ENCODE measurements around the gene ITGA11. TPM values are rescaled to one million over a fixed set of nuclear protein-coding genes. Genes with fewer than 3 reads are reported as not detected.

Gene ITGA11
- total RNA-seq, 1 experiment from 2014 or later, result not detected

DNA sequence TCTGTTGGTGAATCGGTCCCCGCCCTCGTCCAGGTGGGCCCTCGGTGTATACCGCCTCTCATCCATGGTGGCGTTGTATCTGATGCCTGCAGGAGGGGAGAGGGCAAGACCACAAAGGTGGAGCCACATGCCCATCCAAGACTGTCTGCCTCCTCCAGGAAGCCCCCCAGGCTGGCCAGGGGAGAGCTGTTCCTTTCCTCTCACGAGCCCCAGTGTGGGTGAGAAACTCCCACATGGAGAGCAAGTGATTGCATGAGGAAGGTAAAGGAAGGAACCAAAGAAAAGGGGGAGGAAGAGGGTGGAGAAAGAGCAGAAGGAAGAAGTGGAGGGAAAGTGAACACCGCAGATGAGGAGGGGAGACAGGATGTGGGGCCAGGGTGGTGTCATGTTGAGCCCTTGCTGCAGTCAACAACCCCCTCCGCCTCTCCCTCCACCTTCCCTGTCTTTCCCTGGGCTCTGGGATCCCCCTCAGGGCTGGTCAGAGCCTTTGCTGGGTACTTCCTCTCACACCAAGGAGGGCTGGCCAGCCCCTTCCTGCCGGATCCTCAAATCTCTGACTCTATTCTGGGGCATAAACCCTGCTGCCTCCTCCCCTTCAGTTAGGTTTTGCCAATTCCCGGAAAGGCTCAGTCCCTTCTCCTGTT is 105.1 kb downstream of the ITGA11 start:
- H3F3A ChIP-seq (ENCODE audit: low read length, unreplicated experiment), result no peaks in the 10 kb centered on the region
- H3K79me2 ChIP-seq (ENCODE audit: low read length), result no peaks in the 10 kb centered on the region
- H3K9me3 ChIP-seq (ENCODE audit: low read length), result no peaks in the 10 kb centered on the region
- H3K9ac ChIP-seq (ENCODE audit: low read length), result no peak overlapping the region
- BruUV-seq (replicated peaks), result no TSS peak
- no peak overlapping the region for H3K4me2 ChIP-seq (ENCODE audit: low read length)
- peaks cover 6% of the 10 kb centered on the region; the same call in 1 of the 2 replicates for H3K27me3 ChIP-seq (ENCODE audit: low read length)
- H3K4me3 ChIP-seq (ENCODE audit: low read length), result no peak overlapping the region
- H3K9me2 ChIP-seq (replicated peaks; ENCODE audit: low read length), result no peaks in the 10 kb centered on the region
- no peaks in the 10 kb centered on the region for H3K36me3 ChIP-seq (ENCODE audit: low read depth, low read length)
- no peaks in the 10 kb centered on the region for H3K4me1 ChIP-seq (ENCODE audit: insufficient read depth, low read length)
- no peak overlapping the region for H2AFZ ChIP-seq (ENCODE audit: low read length)
- ATAC-seq (no peak), DNase-seq (no peak)
- no peak for TF ChIP-seq EZH2 (IDR thresholded peaks at IDR 0.05; ENCODE audit: low read length, unreplicated experiment)
- TF ChIP-seq, protein P1, sequence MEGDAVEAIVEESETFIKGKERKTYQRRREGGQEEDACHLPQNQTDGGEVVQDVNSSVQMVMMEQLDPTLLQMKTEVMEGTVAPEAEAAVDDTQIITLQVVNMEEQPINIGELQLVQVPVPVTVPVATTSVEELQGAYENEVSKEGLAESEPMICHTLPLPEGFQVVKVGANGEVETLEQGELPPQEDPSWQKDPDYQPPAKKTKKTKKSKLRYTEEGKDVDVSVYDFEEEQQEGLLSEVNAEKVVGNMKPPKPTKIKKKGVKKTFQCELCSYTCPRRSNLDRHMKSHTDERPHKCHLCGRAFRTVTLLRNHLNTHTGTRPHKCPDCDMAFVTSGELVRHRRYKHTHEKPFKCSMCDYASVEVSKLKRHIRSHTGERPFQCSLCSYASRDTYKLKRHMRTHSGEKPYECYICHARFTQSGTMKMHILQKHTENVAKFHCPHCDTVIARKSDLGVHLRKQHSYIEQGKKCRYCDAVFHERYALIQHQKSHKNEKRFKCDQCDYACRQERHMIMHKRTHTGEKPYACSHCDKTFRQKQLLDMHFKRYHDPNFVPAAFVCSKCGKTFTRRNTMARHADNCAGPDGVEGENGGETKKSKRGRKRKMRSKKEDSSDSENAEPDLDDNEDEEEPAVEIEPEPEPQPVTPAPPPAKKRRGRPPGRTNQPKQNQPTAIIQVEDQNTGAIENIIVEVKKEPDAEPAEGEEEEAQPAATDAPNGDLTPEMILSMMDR (conservative IDR thresholded peaks at IDR 0.05; ENCODE audit: low read depth, low read length), result no peak
- no peak for TF ChIP-seq EZH2phosphoT487 (IDR thresholded peaks at IDR 0.05; ENCODE audit: borderline replicate concordance, low read length)
- H4K20me1 ChIP-seq (ENCODE audit: low read length), result no peaks in the 10 kb centered on the region
- intact Hi-C loops (cut with micrococcal nuclease), result no loop called here
- ChIA-PET POLR2A (ENCODE audit: unreplicated experiment) (no interaction called here), CTCF (no interaction called here)
- H3K27ac ChIP-seq (ENCODE audit: low read length), result no peak overlapping the region

DNA sequence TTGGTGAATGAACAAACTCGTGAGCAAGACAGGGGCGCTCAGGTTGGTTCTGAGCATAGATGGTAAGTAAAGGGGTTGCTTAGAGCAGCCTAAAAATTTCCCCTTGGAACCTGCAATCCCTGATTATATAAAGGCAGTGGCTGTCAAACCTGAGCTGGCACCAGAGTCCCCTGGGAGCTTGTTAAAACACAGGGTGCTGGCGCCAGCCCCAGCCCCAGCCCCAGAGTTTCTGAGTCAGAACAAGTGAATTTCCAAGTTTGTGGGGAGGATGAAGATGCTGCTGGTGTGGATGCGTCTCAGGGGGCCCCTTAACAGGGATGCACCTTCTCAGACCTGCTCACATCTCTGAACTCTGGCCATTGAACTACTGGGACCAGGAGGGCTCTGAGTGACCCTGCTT is 106.2 kb downstream of the ITGA11 start:
- Histone ChIP-seq H3K9ac (ENCODE audit: low read length) (no peak overlapping the region), H3K79me2 (ENCODE audit: low read length) (no peaks in the 10 kb centered on the region), H3F3A (ENCODE audit: low read length, unreplicated experiment) (no peaks in the 10 kb centered on the region), H4K20me1 (ENCODE audit: low read length) (no peaks in the 10 kb centered on the region), H3K4me1 (ENCODE audit: insufficient read depth, low read length) (no peaks in the 10 kb centered on the region), H3K9me2 (replicated peaks; ENCODE audit: low read length) (no peaks in the 10 kb centered on the region), H3K4me2 (ENCODE audit: low read length) (no peak overlapping the region), H3K4me3 (ENCODE audit: low read length) (no peak overlapping the region), H3K9me3 (ENCODE audit: low read length) (no peaks in the 10 kb centered on the region), H3K36me3 (ENCODE audit: low read depth, low read length) (no peaks in the 10 kb centered on the region), H3K27ac (ENCODE audit: low read length) (no peak overlapping the region), H3K27me3 (ENCODE audit: low read length) (peaks cover 4% of the 10 kb centered on the region; the same call in 1 of the 2 replicates), H2AFZ (ENCODE audit: low read length) (no peak overlapping the region)
- TF ChIP-seq EZH2 (IDR thresholded peaks at IDR 0.05; ENCODE audit: low read length, unreplicated experiment) (no peak), EZH2phosphoT487 (IDR thresholded peaks at IDR 0.05; ENCODE audit: borderline replicate concordance, low read length) (no peak)
- TF ChIP-seq, protein P1 (conservative IDR thresholded peaks at IDR 0.05; ENCODE audit: low read depth, low read length), result no peak
- ATAC-seq (no peak), DNase-seq (no peak)
- intact Hi-C loops (cut with micrococcal nuclease), result no loop called here
- POLR2A ChIA-PET (ENCODE audit: unreplicated experiment), result no interaction called here
- BruUV-seq (replicated peaks), result no TSS peak
- CTCF ChIA-PET, result no interaction called here

DNA sequence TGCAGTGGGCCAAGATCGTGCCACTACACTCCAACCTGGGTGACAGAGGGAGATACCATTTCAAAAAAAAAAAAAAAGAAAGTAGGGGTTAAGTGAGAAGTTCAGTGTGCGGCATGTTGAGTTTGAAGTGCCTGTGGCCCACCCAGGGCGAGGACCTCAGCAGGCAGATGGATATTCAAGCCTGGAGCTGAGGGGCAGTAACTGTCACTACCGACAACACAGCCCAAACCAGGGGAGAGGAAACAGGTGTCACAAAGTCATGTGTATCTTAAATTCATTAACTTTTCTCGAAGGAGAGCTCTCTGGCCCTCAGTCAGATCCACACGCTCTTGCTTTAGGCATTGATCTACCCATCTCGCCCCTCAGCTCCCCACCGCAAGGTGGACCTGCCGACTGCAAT is 109.2 kb downstream of the ITGA11 start:
- ChIA-PET CTCF (no interaction called here), POLR2A (ENCODE audit: unreplicated experiment) (no interaction called here)
- no peak overlapping the region for H3K27ac ChIP-seq (ENCODE audit: low read length)
- ATAC-seq (no peak), DNase-seq (no peak)
- no peaks in the 10 kb centered on the region for H3K4me1 ChIP-seq (ENCODE audit: insufficient read depth, low read length)
- no peaks in the 10 kb centered on the region for H3F3A ChIP-seq (ENCODE audit: low read length, unreplicated experiment)
- no peaks in the 10 kb centered on the region for H3K36me3 ChIP-seq (ENCODE audit: low read depth, low read length)
- no TSS peak for BruUV-seq (replicated peaks)
- intact Hi-C loops (cut with micrococcal nuclease), result no loop called here
- H3K4me3 ChIP-seq (ENCODE audit: low read length), result no peak overlapping the region
- H3K9me2 ChIP-seq (replicated peaks; ENCODE audit: low read length), result no peaks in the 10 kb centered on the region
- H2AFZ ChIP-seq (ENCODE audit: low read length), result no peak overlapping the region
- H4K20me1 ChIP-seq (ENCODE audit: low read length), result no peaks in the 10 kb centered on the region
- no peaks in the 10 kb centered on the region for H3K27me3 ChIP-seq (ENCODE audit: low read length)
- H3K9ac ChIP-seq (ENCODE audit: low read length), result no peak overlapping the region
- H3K9me3 ChIP-seq (ENCODE audit: low read length), result no peaks in the 10 kb centered on the region
- H3K4me2 ChIP-seq (ENCODE audit: low read length), result no peak overlapping the region
- no peaks in the 10 kb centered on the region for H3K79me2 ChIP-seq (ENCODE audit: low read length)
- TF ChIP-seq EZH2phosphoT487 (IDR thresholded peaks at IDR 0.05; ENCODE audit: borderline replicate concordance, low read length) (no peak), EZH2 (IDR thresholded peaks at IDR 0.05; ENCODE audit: low read length, unreplicated experiment) (no peak)
- TF ChIP-seq, protein P1 (conservative IDR thresholded peaks at IDR 0.05; ENCODE audit: low read depth, low read length), result no peak

Data from PC-3 (cell line).